PFSK-1 (cell line): Measurements from ENCODE around the gene BMP2K.

Experiments used
- REST ChIP-seq, 2 experiments: IDR thresholded peaks; 2 replicates each; pipeline versions ENCODE4 v1.6.1 to v1.8.0; 2011 to 2012; ENCODE audit warnings: low read depth in 2 of 2, low read length in 2 of 2, control low read depth in 1 of 2, inconsistent platforms in 1 of 2, mild to moderate bottlenecking in 1 of 2, moderate library complexity in 1 of 2; ENCODE audit not compliant: insufficient read depth in 1 of 2
- SIN3A ChIP-seq: IDR thresholded peaks from 2 replicates; pipeline ENCODE4 v1.6.1; 2012; ENCODE audit warnings: mild to moderate bottlenecking, low read length, moderate library complexity, borderline replicate concordance; ENCODE audit not compliant: insufficient read depth

DNA sequence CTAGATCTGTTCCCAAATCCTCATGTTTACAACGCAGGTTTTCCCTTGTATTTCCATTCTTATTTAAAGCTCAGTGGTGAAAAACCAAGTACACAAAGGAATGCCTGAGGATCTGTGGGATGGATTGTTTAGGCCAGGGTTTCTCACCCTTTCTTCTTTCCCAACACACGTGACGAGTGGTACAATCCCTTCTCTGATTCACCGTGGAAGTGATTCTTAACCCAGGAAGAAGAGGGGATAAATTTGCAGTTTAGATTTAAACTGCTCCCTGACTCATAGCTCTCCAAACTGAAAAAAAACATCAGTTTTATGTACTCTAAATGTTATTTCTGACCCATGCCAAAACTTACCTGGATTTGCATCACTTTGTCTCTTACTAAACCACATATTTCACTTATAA, 146.1 kb downstream of the BMP2K start:
- TF ChIP-seq REST (IDR thresholded peaks at IDR 0.05; ENCODE audit: insufficient read depth in 1 of 2, low read depth in 2 of 2, low read length in 2 of 2), result no peak
- no peak for TF ChIP-seq SIN3A
